Osteocyte (in vitro differentiated cells): ENCODE results near the gene TTLL5. TPM values are rescaled to one million over a fixed set of nuclear protein-coding genes. Genes with fewer than 3 reads are reported as not detected.

Source experiments
- DNase-seq: peaks from one replicate; pipeline ENCODE4 v3.0.0; 2021; ENCODE audit warnings: mixed read lengths; ENCODE audit not compliant: unreplicated experiment; ENCODE audit errors: extremely low spot score
- H3K27ac Mint-ChIP-seq: one replicate; pipeline ENCODE4 v1.8.0; 2021; ENCODE audit warnings: mild to moderate bottlenecking, mixed read lengths; ENCODE audit not compliant: unreplicated experiment
- H3K27me3 Mint-ChIP-seq: one replicate; pipeline ENCODE4 v1.8.0; 2021; ENCODE audit warnings: mixed read lengths; ENCODE audit not compliant: unreplicated experiment
- H3K36me3 Mint-ChIP-seq: one replicate; pipeline ENCODE4 v1.8.0; 2021; ENCODE audit warnings: mixed read lengths; ENCODE audit not compliant: unreplicated experiment
- H3K4me1 Mint-ChIP-seq: one replicate; pipeline ENCODE4 v1.8.0; 2021; ENCODE audit warnings: mixed read lengths; ENCODE audit not compliant: unreplicated experiment
- H3K4me3 Mint-ChIP-seq: one replicate; pipeline ENCODE4 v1.8.0; 2021; ENCODE audit warnings: mild to moderate bottlenecking, moderate library complexity, mixed read lengths; ENCODE audit not compliant: unreplicated experiment
- H3K9me3 Mint-ChIP-seq: one replicate; pipeline ENCODE4 v1.8.0; 2021; ENCODE audit warnings: mixed read lengths; ENCODE audit not compliant: unreplicated experiment
- CTCF ChIP-seq: fragments of 200-600 bp; sonication (generic); IDR thresholded peaks from 2 replicates; pipeline ENCODE4 v1.5.0; 2021; ENCODE audit warnings: antibody characterized with exemption, mild to moderate bottlenecking, moderate library complexity
- total RNA-seq: library from RNA; stranded (reverse); gene quantifications from 2 replicates; pipeline ENCODE4 v1.2.1, GENCODE V29; 2021

TTLL5 gene
- total RNA-seq, 1 donor from 2014 or later: 37.3 TPM

GRCh38 chr14:75783184-75783583, 122.1 kb downstream of the TTLL5 start:
- Mint-ChIP-seq H3K27me3 (no peaks in the 10 kb centered on the region), H3K4me3 (no peak overlapping the region), H3K36me3 (peaks cover 52% of the 10 kb centered on the region), H3K9me3 (peaks cover 7% of the 10 kb centered on the region), H3K4me1 (peaks cover 3% of the 10 kb centered on the region), H3K27ac (no peak overlapping the region)
- no peak for DNase-seq
- TF ChIP-seq CTCF: no peak

GRCh38 chr14:75783602-75784313, 122.7 kb downstream of the TTLL5 start:
- Mint-ChIP-seq H3K9me3 (peaks cover 9% of the 10 kb centered on the region), H3K4me1 (peaks cover 3% of the 10 kb centered on the region), H3K27ac (no peak overlapping the region), H3K36me3 (peaks cover 56% of the 10 kb centered on the region), H3K4me3 (no peak overlapping the region), H3K27me3 (no peaks in the 10 kb centered on the region)
- TF ChIP-seq CTCF: no peak
- DNase-seq: no peak

GRCh38 chr14:75784314-75784686, 123.3 kb downstream of the TTLL5 start:
- Mint-ChIP-seq H3K4me1 (peaks cover 3% of the 10 kb centered on the region), H3K36me3 (peaks cover 60% of the 10 kb centered on the region), H3K4me3 (no peak overlapping the region), H3K27ac (no peak overlapping the region), H3K27me3 (no peaks in the 10 kb centered on the region), H3K9me3 (peaks cover 14% of the 10 kb centered on the region)
- DNase-seq: no peak
- TF ChIP-seq CTCF: no peak

- peaks cover 40% of the 10 kb centered on the region for H3K9me3 Mint-ChIP-seq
- DNase-seq: no peak
- no peak overlapping the region for H3K4me3 Mint-ChIP-seq
- no peaks in the 10 kb centered on the region for H3K27me3 Mint-ChIP-seq
- H3K36me3 Mint-ChIP-seq: peaks cover 44% of the 10 kb centered on the region
- peaks cover 7% of the 10 kb centered on the region for H3K4me1 Mint-ChIP-seq
- peak overlapping the region; percentile 60 for H3K27ac Mint-ChIP-seq
- TF ChIP-seq CTCF: peak; percentile 35
Observed at GRCh38 chr14:75793806-75794205, 132.8 kb downstream of the TTLL5 start.

GRCh38 chr14:75794615-75795038, 133.6 kb downstream of the TTLL5 start:
- H3K4me3 Mint-ChIP-seq: no peak overlapping the region
- peaks cover 41% of the 10 kb centered on the region for H3K9me3 Mint-ChIP-seq
- H3K27ac Mint-ChIP-seq: peak overlapping the region; percentile 63
- no peak for DNase-seq
- H3K4me1 Mint-ChIP-seq: peaks cover 7% of the 10 kb centered on the region
- TF ChIP-seq CTCF: peak; percentile 74
- peaks cover 46% of the 10 kb centered on the region for H3K36me3 Mint-ChIP-seq
- no peaks in the 10 kb centered on the region for H3K27me3 Mint-ChIP-seq
